Astrocyte (in vitro differentiated cells and primary cell): ENCODE measurements around the gene MYH3. TPM values are rescaled to one million over a fixed set of nuclear protein-coding genes. Genes with fewer than 3 reads are reported as not detected.

Experiments
- DNase-seq: peaks from one replicate; pipeline ENCODE4 v3.0.0-alpha.2; 2010; ENCODE audit warnings: low read depth
- FAIRE-seq: peaks from 2 replicates; lab custom pipeline; 2011; peaks lifted over from hg19 to GRCh38; lab: Jason Lieb, UNC
- H2AFZ ChIP-seq: 2 replicates; pipeline ENCODE4 v1.6.0; 2012; ENCODE audit warnings: low read depth, low read length, inconsistent platforms
- H3K27ac ChIP-seq: 2 replicates; pipeline ENCODE4 v1.5.1; 2011; ENCODE audit warnings: low read depth, low read length, inconsistent platforms
- H3K27me3 ChIP-seq: 2 replicates; pipeline ENCODE4 v1.6.0; 2011; ENCODE audit warnings: low read length, inconsistent platforms; ENCODE audit not compliant: insufficient read depth
- H3K36me3 ChIP-seq: 2 replicates; pipeline ENCODE4 v1.5.1; 2011; ENCODE audit warnings: low read length, inconsistent platforms; ENCODE audit not compliant: insufficient read depth
- H3K4me1 ChIP-seq: 2 replicates; pipeline ENCODE4 v1.5.1; 2011; ENCODE audit warnings: low read length, inconsistent platforms; ENCODE audit not compliant: insufficient read depth
- H3K4me2 ChIP-seq: 2 replicates; pipeline ENCODE4 v1.6.0; 2012; ENCODE audit warnings: low read length, inconsistent platforms
- H3K4me3 ChIP-seq: 2 replicates; pipeline ENCODE4 v1.5.1; 2011; ENCODE audit warnings: low read depth, mild to moderate bottlenecking, low read length, inconsistent platforms; ENCODE audit not compliant: insufficient read depth
- H3K79me2 ChIP-seq: 2 replicates; pipeline ENCODE4 v1.6.0; 2012; ENCODE audit warnings: mild to moderate bottlenecking, low read length, inconsistent platforms; ENCODE audit not compliant: insufficient read depth
- H3K9ac ChIP-seq: 2 replicates; pipeline ENCODE4 v1.6.0; 2012; ENCODE audit warnings: mild to moderate bottlenecking, low read length, inconsistent platforms
- H3K9me3 ChIP-seq: 2 replicates; pipeline ENCODE4 v1.5.1; 2012; ENCODE audit warnings: low read depth, mild to moderate bottlenecking, low read length, inconsistent platforms; ENCODE audit not compliant: insufficient read depth
- H4K20me1 ChIP-seq: 2 replicates; pipeline ENCODE4 v1.6.0; 2012; ENCODE audit warnings: low read length, inconsistent platforms; ENCODE audit not compliant: insufficient read depth
- H3K27ac Mint-ChIP-seq: one replicate; pipeline ENCODE4 v1.8.0; 2021; ENCODE audit warnings: mild to moderate bottlenecking, mixed read lengths; ENCODE audit not compliant: unreplicated experiment
- H3K27me3 Mint-ChIP-seq: one replicate; pipeline ENCODE4 v1.8.0; 2021; ENCODE audit warnings: low read depth, mixed read lengths; ENCODE audit not compliant: unreplicated experiment
- H3K36me3 Mint-ChIP-seq: one replicate; pipeline ENCODE4 v1.8.0; 2021; ENCODE audit warnings: low read depth, mixed read lengths; ENCODE audit not compliant: unreplicated experiment
- H3K4me1 Mint-ChIP-seq: one replicate; pipeline ENCODE4 v1.8.0; 2021; ENCODE audit warnings: low read depth, mixed read lengths; ENCODE audit not compliant: unreplicated experiment
- H3K4me3 Mint-ChIP-seq: one replicate; pipeline ENCODE4 v1.8.0; 2021; ENCODE audit warnings: mild to moderate bottlenecking, moderate library complexity, mixed read lengths; ENCODE audit not compliant: unreplicated experiment
- H3K9me3 Mint-ChIP-seq: one replicate; pipeline ENCODE4 v1.8.0; 2021; ENCODE audit warnings: mild to moderate bottlenecking, mixed read lengths; ENCODE audit not compliant: unreplicated experiment
- EZH2 ChIP-seq: IDR thresholded peaks from 2 replicates; pipeline ENCODE4 v1.6.1; 2012; ENCODE audit warnings: mild to moderate bottlenecking, low read length, inconsistent platforms; ENCODE audit not compliant: insufficient read depth
- total RNA-seq: library from RNA; stranded (reverse); gene quantifications from 2 replicates; pipeline ENCODE4 v1.2.1, GENCODE V29; 2021
- TF ChIP-seq, protein P1 (sequence below): IDR thresholded peaks from 2 replicates; pipeline ENCODE4 v1.5.1; 2011; ENCODE audit warnings: low read depth, mild to moderate bottlenecking, inconsistent platforms, low read length, moderate library complexity; ENCODE audit not compliant: insufficient read depth

Gene MYH3
- total RNA-seq, 1 donor from 2014 or later: 1.9 TPM

DNA sequence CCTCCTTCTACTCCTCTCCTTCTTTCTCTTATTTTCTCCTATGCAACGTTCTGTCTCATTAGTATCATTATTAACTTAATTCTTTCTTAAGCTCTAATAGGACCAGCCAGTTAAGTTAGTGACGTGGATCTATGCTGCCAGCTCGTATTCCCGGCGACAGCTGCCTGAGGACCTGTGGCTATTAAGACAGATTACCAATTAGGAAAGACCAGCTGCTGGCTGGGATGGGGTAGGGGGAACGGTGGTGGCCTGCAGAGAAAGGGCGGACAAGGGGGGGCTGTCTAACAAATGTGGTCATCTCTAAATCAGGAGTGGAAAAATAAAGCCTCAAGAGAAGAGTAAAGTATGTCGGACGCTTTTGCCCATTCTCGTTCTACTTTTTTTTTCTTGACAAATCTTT, 770 bp upstream of the MYH3 start:
- Histone ChIP-seq H3K27me3 (no peaks in the 10 kb centered on the region), H2AFZ (no peak overlapping the region), H3K4me3 (no peak overlapping the region), H3K4me2 (no peak overlapping the region), H3K36me3 (no peaks in the 10 kb centered on the region), H3K9me3 (no peaks in the 10 kb centered on the region), H3K4me1 (no peaks in the 10 kb centered on the region), H3K9ac (no peak overlapping the region), H3K27ac (no peak overlapping the region), H4K20me1 (no peaks in the 10 kb centered on the region), H3K79me2 (no peaks in the 10 kb centered on the region)
- peaks cover 3% of the 10 kb centered on the region for H3K36me3 Mint-ChIP-seq
- H3K27ac Mint-ChIP-seq: no peak overlapping the region
- DNase-seq (no peak), FAIRE-seq (no peak)
- no peak overlapping the region for H3K4me3 Mint-ChIP-seq
- H3K27me3 Mint-ChIP-seq: peaks cover 15% of the 10 kb centered on the region
- no peaks in the 10 kb centered on the region for H3K9me3 Mint-ChIP-seq
- peaks cover 3% of the 10 kb centered on the region for H3K4me1 Mint-ChIP-seq
- TF ChIP-seq, protein P1, sequence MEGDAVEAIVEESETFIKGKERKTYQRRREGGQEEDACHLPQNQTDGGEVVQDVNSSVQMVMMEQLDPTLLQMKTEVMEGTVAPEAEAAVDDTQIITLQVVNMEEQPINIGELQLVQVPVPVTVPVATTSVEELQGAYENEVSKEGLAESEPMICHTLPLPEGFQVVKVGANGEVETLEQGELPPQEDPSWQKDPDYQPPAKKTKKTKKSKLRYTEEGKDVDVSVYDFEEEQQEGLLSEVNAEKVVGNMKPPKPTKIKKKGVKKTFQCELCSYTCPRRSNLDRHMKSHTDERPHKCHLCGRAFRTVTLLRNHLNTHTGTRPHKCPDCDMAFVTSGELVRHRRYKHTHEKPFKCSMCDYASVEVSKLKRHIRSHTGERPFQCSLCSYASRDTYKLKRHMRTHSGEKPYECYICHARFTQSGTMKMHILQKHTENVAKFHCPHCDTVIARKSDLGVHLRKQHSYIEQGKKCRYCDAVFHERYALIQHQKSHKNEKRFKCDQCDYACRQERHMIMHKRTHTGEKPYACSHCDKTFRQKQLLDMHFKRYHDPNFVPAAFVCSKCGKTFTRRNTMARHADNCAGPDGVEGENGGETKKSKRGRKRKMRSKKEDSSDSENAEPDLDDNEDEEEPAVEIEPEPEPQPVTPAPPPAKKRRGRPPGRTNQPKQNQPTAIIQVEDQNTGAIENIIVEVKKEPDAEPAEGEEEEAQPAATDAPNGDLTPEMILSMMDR: no peak
- no peak for TF ChIP-seq EZH2

DNA sequence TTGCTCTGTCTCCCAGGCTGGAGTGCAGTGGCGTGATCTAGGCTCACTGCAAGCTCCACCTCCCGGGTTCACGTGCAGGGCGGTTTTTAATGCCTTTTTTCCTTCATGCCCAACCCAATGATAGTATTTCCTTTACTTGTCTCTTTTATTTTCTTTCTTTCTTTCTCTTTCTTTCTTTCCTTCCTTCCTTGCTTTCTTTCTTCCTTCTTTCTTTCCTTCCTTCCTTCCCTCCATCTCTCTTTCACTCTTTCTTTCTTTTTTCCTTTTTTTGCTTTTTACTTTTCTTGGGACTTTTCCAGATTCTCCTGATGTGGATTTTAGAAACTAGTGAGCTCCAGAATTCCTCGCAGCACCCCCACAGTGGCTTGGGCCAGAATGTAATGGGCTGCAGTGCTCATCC, 3.1 kb downstream of the MYH3 start:
- FAIRE-seq: no peak

DNA sequence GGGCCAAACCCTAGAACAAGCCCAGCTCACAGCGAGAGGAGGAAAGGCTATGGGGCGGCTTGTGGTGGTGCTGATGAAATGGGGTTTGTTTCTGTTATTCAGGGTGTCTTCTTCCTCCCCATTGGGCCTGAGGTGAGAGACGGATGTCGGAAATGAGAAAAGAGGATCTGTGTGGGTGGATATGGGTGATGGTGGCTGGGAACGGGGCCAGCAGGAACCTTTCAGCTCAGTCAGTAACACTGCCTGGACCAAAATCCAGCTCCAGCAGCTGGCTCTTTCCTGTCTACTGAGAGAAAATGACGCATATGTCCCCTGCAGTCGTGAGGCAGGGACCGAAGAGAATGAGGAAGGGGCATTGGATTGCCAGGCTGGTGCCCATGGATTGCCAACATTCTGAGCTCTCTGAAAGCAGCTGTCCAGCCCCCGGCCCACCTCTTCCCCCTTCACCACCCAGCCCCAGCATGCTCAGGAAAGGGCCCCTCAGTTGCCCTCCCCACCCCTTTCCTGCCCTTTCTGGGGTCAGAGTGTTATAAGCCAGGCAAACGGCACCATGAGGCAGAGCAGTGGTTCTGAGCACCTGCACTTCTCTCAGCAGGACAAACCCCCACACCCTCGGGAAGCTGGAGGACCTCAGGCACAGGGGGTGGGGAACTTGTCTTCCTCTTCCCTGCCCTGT, 4.0 kb downstream of the MYH3 start:
- no peak overlapping the region for H2AFZ ChIP-seq
- DNase-seq (no peak), FAIRE-seq (no peak)
- H3K36me3 Mint-ChIP-seq: no peaks in the 10 kb centered on the region
- H4K20me1 ChIP-seq: no peaks in the 10 kb centered on the region
- no peaks in the 10 kb centered on the region for H3K79me2 ChIP-seq
- H3K27me3 Mint-ChIP-seq: peaks cover 14% of the 10 kb centered on the region
- H3K9me3 ChIP-seq: no peaks in the 10 kb centered on the region
- no peaks in the 10 kb centered on the region for H3K9me3 Mint-ChIP-seq
- no peak overlapping the region for H3K27ac Mint-ChIP-seq
- H3K4me3 Mint-ChIP-seq: no peak overlapping the region
- no peak overlapping the region for H3K4me3 ChIP-seq
- H3K4me2 ChIP-seq: no peak overlapping the region
- H3K4me1 Mint-ChIP-seq: peaks cover 7% of the 10 kb centered on the region
- no peak overlapping the region for H3K27ac ChIP-seq
- no peak for TF ChIP-seq EZH2
- TF ChIP-seq, protein P1: no peak
- H3K4me1 ChIP-seq: no peaks in the 10 kb centered on the region
- H3K36me3 ChIP-seq: no peaks in the 10 kb centered on the region
- H3K9ac ChIP-seq: no peak overlapping the region
- no peaks in the 10 kb centered on the region for H3K27me3 ChIP-seq

More for the DNA sequence above, 3.1 kb downstream of the MYH3 start:
- Histone ChIP-seq H3K4me2 (no peak overlapping the region), H3K27ac (no peak overlapping the region), H3K9me3 (no peaks in the 10 kb centered on the region), H3K9ac (no peak overlapping the region), H3K4me3 (no peak overlapping the region), H3K79me2 (no peaks in the 10 kb centered on the region), H2AFZ (no peak overlapping the region), H3K4me1 (no peaks in the 10 kb centered on the region), H3K36me3 (no peaks in the 10 kb centered on the region), H3K27me3 (no peaks in the 10 kb centered on the region), H4K20me1 (no peaks in the 10 kb centered on the region)
- H3K27ac Mint-ChIP-seq: no peak overlapping the region
- H3K9me3 Mint-ChIP-seq: no peaks in the 10 kb centered on the region
- TF ChIP-seq, protein P1: no peak
- no peak for TF ChIP-seq EZH2
- H3K36me3 Mint-ChIP-seq: peaks cover 3% of the 10 kb centered on the region
- no peak for DNase-seq
- no peak overlapping the region for H3K4me3 Mint-ChIP-seq
- peaks cover 5% of the 10 kb centered on the region for H3K4me1 Mint-ChIP-seq
- H3K27me3 Mint-ChIP-seq: peaks cover 15% of the 10 kb centered on the region
